Measurements from ENCODE around the gene TMEM203.

- TF ChIP-seq, protein P1, sequence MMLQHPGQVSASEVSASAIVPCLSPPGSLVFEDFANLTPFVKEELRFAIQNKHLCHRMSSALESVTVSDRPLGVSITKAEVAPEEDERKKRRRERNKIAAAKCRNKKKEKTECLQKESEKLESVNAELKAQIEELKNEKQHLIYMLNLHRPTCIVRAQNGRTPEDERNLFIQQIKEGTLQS (CRISPR knock-in tag; conservative IDR thresholded peaks at IDR 0.05) = no peak
- TF ChIP-seq, protein P2, sequence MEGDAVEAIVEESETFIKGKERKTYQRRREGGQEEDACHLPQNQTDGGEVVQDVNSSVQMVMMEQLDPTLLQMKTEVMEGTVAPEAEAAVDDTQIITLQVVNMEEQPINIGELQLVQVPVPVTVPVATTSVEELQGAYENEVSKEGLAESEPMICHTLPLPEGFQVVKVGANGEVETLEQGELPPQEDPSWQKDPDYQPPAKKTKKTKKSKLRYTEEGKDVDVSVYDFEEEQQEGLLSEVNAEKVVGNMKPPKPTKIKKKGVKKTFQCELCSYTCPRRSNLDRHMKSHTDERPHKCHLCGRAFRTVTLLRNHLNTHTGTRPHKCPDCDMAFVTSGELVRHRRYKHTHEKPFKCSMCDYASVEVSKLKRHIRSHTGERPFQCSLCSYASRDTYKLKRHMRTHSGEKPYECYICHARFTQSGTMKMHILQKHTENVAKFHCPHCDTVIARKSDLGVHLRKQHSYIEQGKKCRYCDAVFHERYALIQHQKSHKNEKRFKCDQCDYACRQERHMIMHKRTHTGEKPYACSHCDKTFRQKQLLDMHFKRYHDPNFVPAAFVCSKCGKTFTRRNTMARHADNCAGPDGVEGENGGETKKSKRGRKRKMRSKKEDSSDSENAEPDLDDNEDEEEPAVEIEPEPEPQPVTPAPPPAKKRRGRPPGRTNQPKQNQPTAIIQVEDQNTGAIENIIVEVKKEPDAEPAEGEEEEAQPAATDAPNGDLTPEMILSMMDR (IDR thresholded peaks at IDR 0.05) = no peak
- TF ChIP-seq IRF2 (CRISPR knock-in tag; IDR thresholded peaks at IDR 0.05; ENCODE audit: borderline replicate concordance, low read depth) = no peak
- no peak for TF ChIP-seq CREB1 (CRISPR knock-in tag; IDR thresholded peaks at IDR 0.05)
- TF ChIP-seq, protein P3, sequence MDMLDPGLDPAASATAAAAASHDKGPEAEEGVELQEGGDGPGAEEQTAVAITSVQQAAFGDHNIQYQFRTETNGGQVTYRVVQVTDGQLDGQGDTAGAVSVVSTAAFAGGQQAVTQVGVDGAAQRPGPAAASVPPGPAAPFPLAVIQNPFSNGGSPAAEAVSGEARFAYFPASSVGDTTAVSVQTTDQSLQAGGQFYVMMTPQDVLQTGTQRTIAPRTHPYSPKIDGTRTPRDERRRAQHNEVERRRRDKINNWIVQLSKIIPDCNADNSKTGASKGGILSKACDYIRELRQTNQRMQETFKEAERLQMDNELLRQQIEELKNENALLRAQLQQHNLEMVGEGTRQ (CRISPR knock-in tag; IDR thresholded peaks at IDR 0.05) = no peak
- TF ChIP-seq, protein P4, sequence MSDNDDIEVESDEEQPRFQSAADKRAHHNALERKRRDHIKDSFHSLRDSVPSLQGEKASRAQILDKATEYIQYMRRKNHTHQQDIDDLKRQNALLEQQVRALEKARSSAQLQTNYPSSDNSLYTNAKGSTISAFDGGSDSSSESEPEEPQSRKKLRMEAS (CRISPR knock-in tag; IDR thresholded peaks at IDR 0.05) = no peak
- TF ChIP-seq E2F4 (CRISPR knock-in tag; IDR thresholded peaks at IDR 0.05; ENCODE audit: borderline replicate concordance, low read depth) = no peak
- no peak for TF ChIP-seq AFF4 (CRISPR knock-in tag; IDR thresholded peaks at IDR 0.05; ENCODE audit: borderline replicate concordance)
These were observed 720 bp downstream of the TMEM203 start for GRCh38 chr9:137204731-137205125.

Measured in WTC11 (cell line).